Activated CD8-positive, alpha-beta memory T cell treated with anti-CD3 and anti-CD28 coated beads, Interleukin-2, amount 50 U/mL, for 48 hours (primary cell): Measurements from ENCODE around the gene RABEP1.
A peak's percentile ranks its signal among the peaks of the same experiment; 100 is the strongest.
"Not testable (repeated sequence)": the region's sequence is repeated elsewhere in the genome, so short reads cannot be mapped to it uniquely, and the experiment has no call there.

Experiments used
- DNase-seq: peaks from one replicate; pipeline ENCODE4 v3.0.0-alpha.2; 2020

RABEP1 gene

GRCh38 chr17:5281814-5282641 lies at the start of gene RABEP1:
Gene RABEP1 (plus strand): TSS chr17:5282284. CDS start chr17:5282487, 203 bp downstream.
- peak; percentile 98 for DNase-seq

- DNase-seq: not testable (repeated sequence)
Measured at GRCh38 chr17:5233492-5233891, 48.6 kb upstream of the RABEP1 start.

- no peak for DNase-seq
Measured at GRCh38 chr17:5234645-5235576, 47.2 kb upstream of the RABEP1 start, which contains the start of gene SCIMP. Gene SCIMP (minus strand): TSS chr17:5234860. CDS start chr17:5234755, 105 bp downstream.

GRCh38 chr17:5236938-5237540 lies 45.0 kb upstream of the RABEP1 start:
- DNase-seq: no peak

- DNase-seq: peak; percentile 72
Measured at GRCh38 chr17:5237541-5238016, 44.5 kb upstream of the RABEP1 start.

GRCh38 chr17:5238333-5238732 lies 43.8 kb upstream of the RABEP1 start:
- DNase-seq: no peak

GRCh38 chr17:5239769-5240168 lies 42.3 kb upstream of the RABEP1 start:
- DNase-seq: not testable (repeated sequence)

- DNase-seq: no peak
Measured at GRCh38 chr17:5241861-5242671, 40.0 kb upstream of the RABEP1 start.

- DNase-seq: no peak
Measured at GRCh38 chr17:5247621-5248020, 34.5 kb upstream of the RABEP1 start.

GRCh38 chr17:5248821-5249479 lies 33.1 kb upstream of the RABEP1 start:
- no peak for DNase-seq

- peak; percentile 64 for DNase-seq
Measured at GRCh38 chr17:5249615-5250014, 32.5 kb upstream of the RABEP1 start.

GRCh38 chr17:5254414-5254813 lies 27.7 kb upstream of the RABEP1 start:
- DNase-seq: no peak

GRCh38 chr17:5254903-5255521 lies 27.1 kb upstream of the RABEP1 start:
- no peak for DNase-seq

GRCh38 chr17:5257124-5257523 lies 25.0 kb upstream of the RABEP1 start:
- DNase-seq: no peak

- DNase-seq: no peak
Measured at GRCh38 chr17:5260542-5260941, 21.5 kb upstream of the RABEP1 start.

GRCh38 chr17:5262416-5262991 lies 19.6 kb upstream of the RABEP1 start:
- DNase-seq: no peak

GRCh38 chr17:5263441-5263840 lies 18.6 kb upstream of the RABEP1 start:
- DNase-seq: no peak

GRCh38 chr17:5264893-5265292 lies 17.2 kb upstream of the RABEP1 start:
- DNase-seq: no peak

GRCh38 chr17:5269241-5269960 lies 12.7 kb upstream of the RABEP1 start:
- DNase-seq: no peak

- no peak for DNase-seq
Measured at GRCh38 chr17:5272322-5272721, 9.8 kb upstream of the RABEP1 start.
